NCI-H2107 treated with DMSO at 0.1 percent for 48 hours (cell line): Measurements from ENCODE around the gene DENND5B.
"Not testable (repeated sequence)": the region's sequence is repeated elsewhere in the genome, so short reads cannot be mapped to it uniquely, and the experiment has no call there.

Experiments used
- DNase-seq: peaks from one replicate; lab custom pipeline; 2025; ENCODE audit not compliant: unreplicated experiment; lab: John Stamatoyannopoulos, UW

The DENND5B gene

DNA sequence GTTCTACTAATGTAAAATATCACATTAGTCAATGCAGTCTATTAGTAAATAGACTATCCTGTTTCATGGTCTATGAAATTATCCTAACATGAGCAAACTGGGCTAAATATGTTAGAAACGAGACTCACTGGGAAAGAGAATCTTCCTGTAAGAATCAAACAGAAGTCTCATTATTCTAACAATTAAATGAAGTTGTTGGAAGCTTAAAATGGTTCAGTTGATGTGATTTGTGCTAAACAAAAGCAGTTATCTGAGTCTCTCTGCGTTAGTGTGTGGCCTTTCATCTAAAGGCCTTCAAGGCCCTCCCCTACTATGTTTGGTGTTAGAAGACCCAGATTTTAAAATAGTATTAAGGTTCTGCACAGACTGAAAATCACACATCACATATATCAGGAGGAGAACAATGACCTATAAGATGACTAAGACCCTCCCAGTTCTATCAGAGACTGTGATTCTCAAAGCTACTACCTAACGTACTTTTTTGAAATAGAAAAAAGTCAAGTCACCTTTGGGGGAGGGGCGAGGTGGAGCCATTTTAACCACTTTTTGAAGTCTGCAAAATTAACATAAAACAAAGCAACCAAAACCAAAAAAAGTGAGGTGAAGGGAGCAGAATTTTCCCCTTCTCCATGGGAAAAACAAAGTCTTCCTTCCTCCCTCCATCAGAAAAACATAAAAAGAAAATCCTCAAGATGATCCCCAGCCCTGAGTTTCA, 82.3 kb downstream of the DENND5B start:
- DNase-seq, result no peak

DNA sequence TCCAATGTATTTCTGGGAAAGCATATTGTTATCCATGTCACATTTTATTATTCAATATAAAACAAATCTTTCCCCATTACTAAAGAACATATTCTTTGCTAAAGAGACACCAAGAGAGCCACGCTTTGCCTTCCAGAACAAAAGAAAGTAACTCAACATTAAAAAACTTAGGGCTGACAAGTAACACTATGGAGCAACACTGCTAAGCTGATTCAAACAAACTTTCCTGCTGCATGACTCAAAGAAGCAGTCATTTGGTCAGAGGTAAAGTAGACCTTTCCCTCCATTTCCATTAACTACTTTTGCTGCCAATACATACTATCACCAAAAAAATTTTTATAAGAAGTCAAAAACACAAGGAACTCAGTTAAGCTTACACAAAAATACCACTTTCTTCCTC, 83.0 kb downstream of the DENND5B start:
- no peak for DNase-seq

DNA sequence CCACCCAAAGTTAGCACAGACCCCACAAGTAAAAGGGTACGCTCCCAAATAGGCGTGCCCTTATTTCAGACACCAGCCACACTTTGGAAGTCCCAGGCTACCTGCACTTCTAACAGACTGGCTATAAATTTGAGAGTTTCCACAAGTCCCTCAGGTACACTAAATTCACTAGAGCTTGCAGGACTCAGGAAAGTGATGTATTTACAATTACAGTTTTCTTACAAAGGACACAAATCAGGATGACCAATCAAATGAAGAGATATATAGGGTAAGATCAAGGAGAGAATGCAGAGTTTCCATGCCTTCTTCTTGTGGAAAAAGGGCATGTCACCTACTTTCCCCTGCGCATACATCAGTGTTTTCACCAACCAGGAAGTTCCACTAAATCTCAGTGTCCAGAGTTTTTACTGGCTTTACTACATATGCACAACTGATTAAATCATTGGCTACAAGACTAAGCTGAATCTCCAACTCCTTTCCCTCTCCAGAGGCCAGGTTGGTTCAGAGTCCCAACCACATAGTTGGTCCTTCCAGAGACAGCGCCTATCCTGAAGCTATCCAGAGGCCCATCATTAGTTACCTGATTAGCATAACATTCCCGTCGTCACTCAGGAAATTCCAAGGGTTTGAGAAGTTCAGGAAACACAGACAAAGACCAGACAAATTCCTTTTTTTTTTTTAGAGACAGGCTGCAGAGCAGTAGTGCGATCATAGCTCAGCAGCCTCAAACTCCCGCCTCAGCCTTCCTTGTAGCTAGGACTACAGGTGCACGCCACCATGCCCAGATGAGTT, 84.2 kb downstream of the DENND5B start:
- DNase-seq, result no peak

DNA sequence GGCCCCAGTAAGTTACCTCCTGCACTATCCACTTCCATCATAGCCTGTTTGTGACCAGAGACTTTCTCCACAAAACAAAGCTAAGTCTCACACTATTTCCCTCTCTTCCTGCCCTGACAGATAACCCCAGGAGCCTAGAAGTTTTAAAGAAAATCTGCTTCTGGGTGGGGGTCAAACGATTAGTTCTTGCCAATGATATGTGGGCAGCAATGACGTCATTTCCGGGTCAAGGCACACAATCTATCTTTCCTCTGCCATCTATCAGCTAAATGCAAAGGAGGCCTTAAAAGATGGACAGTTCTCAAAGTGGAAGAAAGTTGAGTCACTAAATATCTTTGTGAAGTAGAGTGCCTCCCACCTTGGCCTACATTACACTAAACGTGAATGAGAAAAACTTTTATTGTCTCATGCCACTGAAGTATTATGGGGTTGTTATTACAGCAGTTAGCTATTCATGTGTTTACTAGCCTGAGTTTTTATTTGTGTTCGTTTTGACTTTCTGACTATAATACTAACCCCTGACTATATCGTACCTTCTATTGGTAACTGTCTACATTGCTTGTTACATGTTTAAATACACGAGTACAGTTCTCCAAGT, 86.2 kb downstream of the DENND5B start:
- DNase-seq, result no peak

DNA sequence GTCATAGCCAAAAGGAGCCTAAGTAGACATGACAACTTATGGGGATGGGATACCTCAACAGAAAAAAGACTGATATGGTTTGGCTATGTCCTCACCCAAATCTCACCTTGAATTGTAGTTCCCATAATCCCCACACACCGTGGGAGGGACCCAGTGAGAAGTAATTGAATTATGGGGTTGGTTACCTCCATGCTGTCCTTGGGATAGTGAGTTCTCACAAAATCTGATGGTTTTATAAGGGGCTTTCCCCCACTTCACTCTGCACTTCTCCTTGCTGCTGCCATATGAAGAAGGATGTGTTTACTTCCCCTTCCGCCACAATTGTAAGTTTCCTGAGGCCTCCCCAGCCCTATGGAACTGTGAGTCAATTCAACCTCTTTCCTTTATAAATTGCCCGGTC, 89.9 kb downstream of the DENND5B start:
- DNase-seq, result not testable (repeated sequence)

DNA sequence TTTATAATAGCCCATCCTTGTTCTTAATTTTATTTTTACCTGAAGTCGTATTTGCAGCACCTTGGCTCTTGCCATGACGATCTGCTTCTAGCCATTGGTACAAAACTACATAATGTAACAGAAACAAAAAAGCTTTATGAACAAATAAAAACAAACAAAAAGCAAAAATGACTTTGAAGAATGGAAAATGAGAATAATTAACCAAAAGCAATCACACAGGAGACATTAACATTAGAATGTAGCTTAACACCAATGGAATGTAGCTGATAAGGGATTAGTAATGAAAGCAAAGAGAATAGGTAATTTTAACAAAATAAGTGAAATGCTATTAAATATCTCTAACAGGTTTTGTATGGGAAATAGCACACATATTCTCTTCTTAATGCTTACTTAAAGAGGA, 91.4 kb downstream of the DENND5B start:
- DNase-seq, result no peak

DNA sequence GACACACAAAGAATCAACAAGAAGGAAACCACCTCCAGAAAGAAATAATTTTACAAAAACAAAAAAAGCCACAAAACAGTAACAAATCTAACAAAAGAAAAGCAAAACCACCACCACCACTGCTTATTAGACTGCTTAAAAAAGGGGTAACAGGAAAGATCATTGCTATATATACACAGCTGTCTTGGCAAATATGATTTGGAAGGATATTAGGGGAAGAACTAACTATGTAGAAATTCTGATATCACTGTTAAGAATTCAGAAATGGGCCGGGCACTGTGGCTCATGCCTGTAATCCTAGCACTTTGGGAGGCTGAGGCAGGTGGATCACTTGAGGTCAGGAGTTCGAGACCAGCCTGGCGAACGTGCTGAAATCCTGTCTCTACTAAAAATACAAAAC, 92.5 kb downstream of the DENND5B start:
- no peak for DNase-seq

DNA sequence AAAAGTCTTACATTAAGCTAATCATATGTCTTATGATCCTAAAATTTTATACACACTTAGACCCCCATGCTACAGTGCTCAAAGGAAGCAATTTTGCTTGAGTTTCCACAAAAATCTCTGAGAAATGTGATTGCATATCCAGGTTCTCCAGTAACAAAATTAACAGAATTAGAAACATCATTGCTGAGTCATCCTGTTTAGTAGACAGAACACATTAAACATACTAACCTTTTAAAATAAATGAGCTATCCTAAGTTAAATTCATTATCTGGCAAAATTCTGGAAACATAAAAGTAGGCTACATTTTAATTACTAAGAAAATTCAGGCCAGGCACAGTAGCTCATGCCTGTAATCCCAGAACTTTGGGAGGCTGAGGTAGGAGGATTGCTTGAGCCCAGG, 94.7 kb downstream of the DENND5B start:
- DNase-seq, result no peak

DNA sequence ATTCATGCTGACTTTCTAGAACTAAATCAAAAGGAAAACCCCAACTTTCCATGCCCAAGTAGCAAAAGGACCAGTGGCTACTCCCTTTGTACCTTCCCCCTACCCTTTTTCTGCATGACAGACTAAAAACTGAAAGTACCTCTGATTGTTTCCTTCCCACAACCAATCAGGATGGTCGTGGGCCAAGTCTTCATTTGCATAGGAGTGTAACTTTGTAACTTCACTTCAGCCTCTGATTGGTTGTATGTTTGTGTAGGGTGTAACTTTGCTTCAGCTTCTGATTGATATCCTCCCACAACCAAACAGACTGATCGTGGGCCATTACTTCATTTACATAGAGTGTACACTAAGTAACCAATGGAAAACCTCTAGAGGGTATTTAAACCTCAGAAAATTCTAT, 96.5 kb downstream of the DENND5B start:
- no peak for DNase-seq

DNA sequence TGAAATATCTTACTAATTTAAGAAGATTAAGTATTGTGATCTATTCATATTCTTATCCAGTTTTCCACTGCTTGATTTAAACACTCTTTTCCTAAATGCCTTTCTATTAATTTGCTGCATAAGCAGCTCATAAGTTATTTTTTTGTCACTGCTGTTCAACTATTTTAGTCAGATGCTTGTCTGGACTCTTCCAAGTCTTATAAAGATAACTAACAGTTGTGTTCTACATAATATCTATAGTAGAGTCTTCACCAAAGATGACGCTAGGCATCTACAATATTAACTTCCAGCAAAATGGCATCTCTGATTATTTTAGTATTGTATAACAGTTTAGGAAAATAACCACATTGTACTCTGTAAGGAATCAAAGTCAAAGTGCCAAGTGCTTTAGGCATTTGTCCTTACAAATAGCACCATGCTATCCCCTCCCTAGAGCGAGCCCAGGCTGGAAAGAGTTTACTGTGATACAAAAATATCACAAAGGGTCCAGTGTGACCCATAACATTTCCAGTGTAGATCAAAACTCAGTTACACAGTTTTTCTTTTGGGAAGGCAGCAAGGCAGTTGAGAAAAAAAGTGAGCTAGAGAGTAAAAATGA, 98.2 kb downstream of the DENND5B start:
- no peak for DNase-seq

DNA sequence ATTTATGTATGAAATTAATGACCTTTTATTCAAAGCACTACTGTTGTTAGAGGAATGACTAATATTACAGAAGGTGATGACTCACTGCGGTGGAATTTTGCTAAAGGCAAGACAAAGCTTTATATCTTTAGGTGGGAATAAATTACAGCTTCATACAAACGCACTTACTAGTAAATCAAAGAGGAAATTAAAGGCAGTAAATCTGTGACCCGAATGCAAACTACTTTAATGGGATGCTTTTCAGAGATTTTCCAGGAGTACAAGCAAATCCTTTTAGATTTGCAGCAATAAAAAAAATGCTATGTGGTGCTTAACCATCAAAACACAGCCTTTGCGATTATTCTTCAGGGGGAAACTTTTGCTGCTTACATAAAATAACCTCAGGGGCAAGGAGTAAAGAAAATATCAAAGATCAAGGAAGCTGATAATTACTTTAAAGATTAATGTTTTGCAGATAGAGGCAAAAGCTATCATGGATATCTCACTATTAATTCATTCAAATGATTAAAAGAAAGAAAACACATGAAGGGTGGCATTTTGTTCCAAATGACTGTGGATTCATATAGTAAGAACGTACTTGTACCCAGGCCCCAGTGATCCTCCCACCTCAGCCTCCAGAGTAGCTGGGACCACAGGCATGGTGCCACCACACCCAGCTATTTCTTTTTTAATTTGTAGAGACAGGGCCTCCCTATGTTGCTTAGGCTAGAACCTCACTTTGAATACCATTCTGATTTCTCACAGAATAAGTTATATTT, 98.9 kb downstream of the DENND5B start:
- DNase-seq, result no peak

DNA sequence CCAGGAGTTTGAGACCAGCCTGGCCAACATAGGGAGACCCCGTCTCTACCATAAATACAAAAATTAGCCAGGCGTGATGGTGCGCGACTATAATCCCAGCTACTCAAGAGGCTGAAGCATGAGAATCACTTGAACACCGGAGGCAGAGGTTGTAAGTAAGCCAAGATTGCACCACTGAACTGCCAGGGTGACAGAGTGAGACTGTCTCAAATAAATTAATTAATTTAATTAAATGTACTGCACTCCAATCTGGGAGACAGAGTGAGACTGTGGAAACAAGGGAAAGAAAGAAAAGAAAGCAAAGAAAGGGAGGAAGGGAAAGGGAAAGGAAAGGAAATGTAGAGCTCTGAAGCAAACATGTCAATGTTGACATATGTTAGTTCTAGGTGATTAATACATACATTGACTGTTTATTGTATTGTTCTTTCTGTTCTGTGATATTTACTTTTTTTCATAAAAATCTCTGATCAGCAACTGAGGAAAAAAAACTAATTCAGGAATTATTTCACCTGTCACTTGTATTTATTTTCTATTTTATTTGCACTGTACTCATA, 99.6 kb downstream of the DENND5B start:
- DNase-seq, result no peak

DNA sequence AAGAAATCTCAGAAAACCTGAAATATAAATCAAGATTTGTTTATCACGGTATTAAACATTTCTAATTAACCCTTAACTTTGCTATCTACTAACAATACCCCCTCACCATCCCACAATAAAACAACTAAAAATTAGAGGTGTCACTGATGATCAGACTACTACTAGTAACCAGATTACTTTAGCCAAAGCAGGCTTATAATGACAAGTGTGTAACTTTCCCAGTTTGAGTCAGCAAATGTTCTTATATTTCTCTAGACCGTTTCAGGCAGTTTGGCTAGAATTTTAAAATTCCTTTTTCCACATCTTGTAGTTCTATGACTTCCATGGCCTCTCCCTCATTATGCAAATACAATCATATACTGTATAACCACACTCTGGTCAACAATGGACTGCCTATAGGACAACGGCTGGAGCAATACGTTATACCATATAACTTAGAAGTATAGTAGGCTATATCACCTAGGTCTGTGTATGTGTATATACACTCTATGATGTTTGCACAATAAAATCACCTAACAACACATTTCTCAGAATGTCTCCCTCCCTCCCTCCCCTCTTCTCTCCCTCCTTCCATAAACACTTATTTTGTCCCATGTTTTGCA, 102.1 kb downstream of the DENND5B start:
- DNase-seq, result no peak

DNA sequence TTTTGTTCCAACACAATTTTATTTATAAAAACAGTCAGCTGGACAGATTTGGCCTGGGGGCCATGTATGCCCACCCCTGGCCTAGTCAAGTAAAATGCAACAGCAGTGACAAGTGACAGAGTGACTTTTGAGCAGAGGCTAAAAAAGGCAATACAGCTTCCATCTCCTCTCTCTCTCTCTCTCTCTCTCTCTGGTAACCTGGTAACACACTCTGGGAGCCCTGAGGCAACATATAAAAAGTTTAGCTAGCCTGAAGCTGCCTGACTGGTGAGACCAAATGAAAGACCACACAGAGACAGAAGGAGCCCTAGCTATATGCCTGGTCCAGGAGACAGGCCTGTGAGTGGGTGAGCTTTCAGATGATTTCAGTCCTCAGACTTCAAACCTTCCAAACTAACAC, 105.4 kb downstream of the DENND5B start:
- DNase-seq, result no peak

DNA sequence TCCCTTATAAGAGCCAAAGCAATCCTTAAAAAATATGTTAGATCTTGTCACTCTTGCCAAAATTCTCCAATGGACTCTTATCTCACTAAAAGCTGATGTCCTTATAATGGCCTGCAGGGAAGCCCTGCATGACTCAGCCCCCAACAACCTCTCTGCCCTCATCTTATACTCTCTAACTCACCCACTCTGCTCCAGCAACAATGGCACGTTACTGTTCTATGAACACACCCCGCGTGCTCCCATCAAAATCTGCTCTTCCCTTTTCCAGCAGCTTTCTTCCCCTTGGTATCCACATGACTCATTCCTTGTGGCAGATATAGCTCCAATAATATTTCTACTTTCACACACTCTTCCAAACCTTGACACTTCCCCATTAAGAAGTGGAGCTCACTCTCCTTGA, 108.1 kb downstream of the DENND5B start:
- no peak for DNase-seq

DNA sequence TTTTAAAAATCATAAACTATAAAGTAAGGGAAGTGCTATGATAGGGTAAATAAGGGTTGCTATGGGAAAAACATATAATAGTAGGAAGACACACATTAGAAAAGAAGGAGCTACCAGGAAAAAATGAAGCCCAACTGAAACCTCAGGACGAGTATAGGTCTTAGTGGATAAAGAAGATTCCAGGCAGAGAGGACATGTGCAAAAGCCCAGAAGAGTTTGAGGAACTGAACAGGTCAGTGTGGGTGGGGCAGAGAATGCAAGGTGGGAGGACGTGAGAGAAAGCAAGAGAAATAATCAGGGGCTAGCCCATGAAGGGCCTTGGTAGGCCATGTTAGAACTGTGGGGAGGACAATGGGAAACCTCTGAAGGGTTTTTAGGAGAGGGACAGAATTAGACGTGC, 109.5 kb downstream of the DENND5B start:
- no peak for DNase-seq

DNA sequence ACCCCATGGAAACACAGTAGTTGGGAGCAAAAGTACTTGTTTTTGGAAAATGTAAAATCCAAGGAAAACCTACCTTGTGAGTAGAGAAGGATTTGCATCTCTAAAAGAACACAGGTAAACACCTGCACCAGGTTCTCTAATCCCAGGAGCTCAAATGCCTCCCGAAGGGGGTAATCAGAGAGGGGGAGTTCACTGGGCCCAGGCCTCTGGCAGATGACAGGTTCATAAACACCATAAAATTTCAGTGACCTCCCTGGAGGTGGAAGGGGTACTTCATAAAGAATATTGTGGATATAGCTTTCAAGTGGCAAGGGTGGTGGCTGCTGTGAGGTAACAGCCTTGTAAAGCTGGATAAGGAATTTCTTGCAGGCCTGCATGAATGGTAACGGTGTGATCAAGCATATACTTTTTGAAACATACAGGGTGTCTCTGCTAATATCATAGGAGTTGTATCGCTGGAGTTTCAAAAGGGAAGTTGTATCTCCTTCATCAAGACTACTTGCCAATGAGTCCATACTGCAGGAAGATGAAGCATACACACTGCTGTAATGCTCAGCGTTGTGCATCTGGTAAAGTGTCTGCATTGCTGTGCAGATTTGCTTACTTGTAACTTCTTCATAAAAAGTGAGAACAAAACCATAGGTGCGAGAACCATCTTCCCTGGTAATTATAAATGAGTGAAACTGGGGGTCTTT, 111.3 kb downstream of the DENND5B start:
- no peak for DNase-seq

DNA sequence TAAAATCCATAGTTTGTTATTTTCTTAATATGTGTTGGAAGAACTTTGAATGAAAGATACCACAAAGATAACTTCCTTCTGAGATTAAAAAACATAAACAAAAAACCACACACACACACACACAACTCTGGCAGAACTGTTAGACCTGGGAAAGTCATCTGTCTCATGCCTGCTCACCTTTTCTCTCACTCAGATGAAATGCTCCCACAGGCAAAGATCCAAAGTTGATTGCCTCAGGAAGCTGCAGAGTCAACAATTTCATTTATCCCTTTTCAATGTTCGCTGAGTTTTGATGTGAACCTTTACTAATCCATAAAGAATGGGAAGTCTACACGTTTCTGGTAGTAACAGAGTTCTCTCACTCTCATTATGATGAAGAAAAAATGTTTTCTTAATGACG, 112.0 kb downstream of the DENND5B start:
- no peak for DNase-seq

DNA sequence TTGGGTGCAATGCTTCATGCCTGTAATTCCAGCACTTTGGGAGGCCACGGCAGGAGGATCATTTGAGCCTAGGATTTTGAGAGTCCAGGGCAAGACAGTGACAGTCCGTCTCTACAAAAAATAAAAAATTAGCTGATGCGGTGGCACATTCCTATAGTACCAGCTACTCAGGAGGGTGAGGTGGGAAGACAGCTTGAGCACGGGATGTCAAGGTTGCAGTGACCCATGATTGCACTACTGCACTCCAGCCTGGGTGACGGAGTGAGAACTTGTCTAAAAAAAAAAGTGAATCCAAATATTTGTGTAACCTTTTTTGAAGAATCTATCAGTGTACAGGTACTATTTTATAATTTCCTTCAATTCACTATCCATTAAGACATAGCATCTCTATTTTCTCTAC, 112.5 kb downstream of the DENND5B start:
- DNase-seq, result no peak

DNA sequence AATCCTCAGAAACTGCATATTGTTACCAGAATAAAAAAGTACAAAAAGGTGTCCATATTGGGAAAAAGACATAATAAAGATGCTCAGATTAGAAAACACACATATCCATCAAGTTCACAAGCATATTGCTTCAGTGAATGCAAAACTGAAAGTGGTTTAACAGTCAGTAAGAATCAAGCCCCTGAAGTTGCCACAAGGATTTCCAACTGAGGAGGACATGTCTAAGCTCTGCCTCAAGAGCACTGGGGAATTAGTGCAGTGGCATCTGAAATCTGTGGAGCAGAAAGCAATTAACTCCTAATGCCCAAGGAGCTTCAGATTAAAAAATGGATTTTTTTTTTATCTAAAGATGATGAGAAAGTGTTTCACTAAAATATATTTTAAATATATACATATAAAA, 113.2 kb downstream of the DENND5B start:
- DNase-seq, result no peak
